Measurements from ENCODE around the gene SBF1.

SBF1 gene

GRCh38 chr22:50479721-50480120 is 4.9 kb upstream of the SBF1 start:
- in situ Hi-C loops (cut with MboI; ENCODE audit: low sequenced_read_pairs, unreplicated experiment): no loop called here
- DNase-seq (ENCODE audit: low spot score): no peak
- no peak for TF ChIP-seq CTCF (IDR thresholded peaks at IDR 0.05; ENCODE audit: borderline replicate concordance, control extremely low read depth, extremely low read depth, insufficient read depth, missing control alignments)

- DNase-seq (ENCODE audit: low spot score): no peak
- in situ Hi-C loops (cut with MboI; ENCODE audit: low sequenced_read_pairs, unreplicated experiment): no loop called here
- no peak for TF ChIP-seq CTCF (IDR thresholded peaks at IDR 0.05; ENCODE audit: borderline replicate concordance, control extremely low read depth, extremely low read depth, insufficient read depth, missing control alignments)
These were observed 3.1 kb upstream of the SBF1 start for GRCh38 chr22:50477923-50478322.

DNA sequence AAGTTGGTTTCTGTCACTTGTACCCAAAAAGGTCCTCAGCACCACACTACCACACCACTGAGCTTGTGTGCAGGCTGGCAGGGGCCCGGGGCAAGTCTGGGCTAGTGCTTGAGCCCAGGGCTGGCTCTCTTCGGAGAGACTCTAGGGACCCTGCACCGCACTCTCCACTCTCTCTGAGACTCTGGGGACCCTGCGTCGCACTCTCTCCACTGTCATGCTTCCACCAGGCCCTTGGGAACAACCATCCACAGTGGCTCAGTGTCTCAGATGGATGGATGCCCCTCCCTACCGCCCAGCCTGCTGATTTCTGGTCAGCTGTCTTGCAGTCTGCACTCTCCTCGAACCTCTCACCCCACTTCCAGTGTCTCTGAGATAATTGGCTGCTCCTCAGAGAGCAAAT is 2.0 kb upstream of the SBF1 start:
- TF ChIP-seq CTCF (IDR thresholded peaks at IDR 0.05; ENCODE audit: borderline replicate concordance, control extremely low read depth, extremely low read depth, insufficient read depth, missing control alignments): no peak
- in situ Hi-C loops (cut with MboI; ENCODE audit: low sequenced_read_pairs, unreplicated experiment): no loop called here
- DNase-seq (ENCODE audit: low spot score): no peak

- no peak for DNase-seq (ENCODE audit: low spot score)
- TF ChIP-seq CTCF (IDR thresholded peaks at IDR 0.05; ENCODE audit: borderline replicate concordance, control extremely low read depth, extremely low read depth, insufficient read depth, missing control alignments): no peak
- in situ Hi-C loops (cut with MboI; ENCODE audit: low sequenced_read_pairs, unreplicated experiment): no loop called here
These were observed 792 bp upstream of the SBF1 start for GRCh38 chr22:50475652-50476002.

GRCh38 chr22:50473855-50474671 is 772 bp downstream of the SBF1 start:
- peak; percentile 63 for DNase-seq (ENCODE audit: low spot score)
- in situ Hi-C loops (cut with MboI; ENCODE audit: low sequenced_read_pairs, unreplicated experiment): no loop called here
- TF ChIP-seq CTCF (IDR thresholded peaks at IDR 0.05; ENCODE audit: borderline replicate concordance, control extremely low read depth, extremely low read depth, insufficient read depth, missing control alignments): no peak

DNA sequence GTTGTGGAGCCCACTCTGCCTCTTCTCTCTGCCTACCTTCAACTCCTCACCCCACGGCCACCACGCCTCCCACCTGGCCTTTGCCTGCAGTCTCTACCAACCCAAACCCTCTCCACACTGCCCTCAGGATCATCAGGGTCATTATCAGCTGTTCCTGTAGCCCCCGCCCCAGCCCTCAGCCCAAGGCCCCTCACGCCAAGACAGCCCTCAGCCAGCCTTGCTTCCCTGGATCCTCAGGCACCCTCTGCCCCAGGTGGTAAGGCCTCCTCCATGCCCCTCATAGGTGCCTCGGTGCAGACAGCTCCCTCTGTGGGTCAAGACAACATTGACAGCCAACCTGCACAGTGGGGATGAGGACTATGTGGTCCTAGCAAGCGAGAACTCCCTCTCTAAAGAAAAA is 1.7 kb downstream of the SBF1 start:
- DNase-seq (ENCODE audit: low spot score): peak; percentile 67
- in situ Hi-C loops (cut with MboI; ENCODE audit: low sequenced_read_pairs, unreplicated experiment): no loop called here
- peak; percentile 6 for TF ChIP-seq CTCF (IDR thresholded peaks at IDR 0.05; ENCODE audit: borderline replicate concordance, control extremely low read depth, extremely low read depth, insufficient read depth, missing control alignments)

All from GM13976 (cell line).